Myometrial cell (primary cell): ENCODE data around the gene FBH1. TPM values are rescaled to one million over a fixed set of nuclear protein-coding genes. Genes with fewer than 3 reads are reported as not detected.

Experiments
- total RNA-seq: library from RNA; depleted of rRNA; stranded (reverse); fragments of >200 nt; gene quantifications from 2 replicates; pipeline ENCODE4 v1.2.3, GENCODE V29; 2015

FBH1 gene
- total RNA-seq: 79.6 and 98.9 TPM in 2 replicates

GRCh38 chr10:5889624-5890451 is at the start of gene FBH1, which contains the start of gene ANKRD16:
FBH1 (plus strand) TSS chr10:5890243; CDS start chr10:5890346, 103 bp downstream.
ANKRD16 (minus strand) TSS chr10:5889893; CDS start chr10:5889354, 539 bp downstream.

DNA sequence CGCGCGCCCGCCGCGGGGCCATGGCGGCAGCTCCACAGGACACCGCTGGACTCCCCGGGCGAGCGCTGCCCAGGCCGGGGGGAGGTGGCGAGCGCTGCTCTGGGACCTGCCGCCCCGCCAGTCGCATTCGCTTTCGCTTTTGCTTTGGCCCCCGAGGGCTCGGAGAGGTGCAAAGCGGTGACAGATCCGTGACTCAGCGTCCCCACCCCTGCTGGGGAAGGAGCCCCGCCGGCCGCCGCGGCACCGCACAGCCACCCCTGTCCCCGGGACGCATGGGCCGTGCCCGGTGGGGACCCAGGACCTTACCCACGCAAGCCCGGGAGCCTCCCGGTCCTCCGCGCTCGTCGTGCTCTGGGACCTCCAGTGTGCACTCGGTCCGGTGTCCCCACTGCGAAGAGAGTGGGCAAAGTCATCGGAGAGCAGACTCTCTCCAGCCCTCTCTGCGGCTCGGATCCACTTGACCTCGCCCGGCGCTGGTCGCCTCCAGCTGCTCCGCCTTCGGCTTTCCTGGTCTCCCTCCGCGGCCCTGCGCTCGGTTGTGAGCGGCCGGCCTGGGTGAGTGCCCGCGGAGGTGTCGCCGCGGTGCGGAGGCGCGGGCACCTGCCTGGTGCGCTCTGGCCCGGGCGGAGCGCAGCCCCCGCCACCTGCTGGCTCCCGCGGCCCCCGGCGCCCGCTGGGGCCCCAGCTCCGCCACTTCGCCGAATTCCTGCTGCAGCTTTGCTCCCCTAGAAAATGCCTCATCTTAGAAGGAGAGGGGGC is 87.6 kb downstream of the FBH1 start, which contains the start of gene IL15RA:
TSS of gene IL15RA (minus strand) at position 73 of the 759 bp plus-strand sequence. CDS start at position 22, 51 bp downstream.

Other genes starting within 250 kb of the FBH1 start
- 9.0 and 11.0 TPM in 2 replicates for gene ASB13, start 223.6 kb upstream of the FBH1 start, total RNA-seq
- gene TASOR2, start 205.4 kb upstream of the FBH1 start, total RNA-seq: 33.2 and 38.3 TPM in 2 replicates
- 385 and 432 TPM in 2 replicates for gene GDI2, start 76.8 kb upstream of the FBH1 start, total RNA-seq
- gene ANKRD16, start 350 bp upstream of the FBH1 start, total RNA-seq: 7.1 and 9.2 TPM in 2 replicates
- 11.9 and 15.6 TPM in 2 replicates for gene IL15RA, start 87.3 kb downstream of the FBH1 start, total RNA-seq
- not detected in 2 replicates for gene IL2RA, start 172.1 kb downstream of the FBH1 start, total RNA-seq
- gene RBM17, start 198.8 kb downstream of the FBH1 start, total RNA-seq: 15.3 and 27.1 TPM in 2 replicates